HepG2 (cell line): ENCODE measurements around the gene CPT1C. TPM values are rescaled to one million over a fixed set of nuclear protein-coding genes. Genes with fewer than 3 reads are reported as not detected.

ENCODE experiments used
- ATAC-seq: fragments of 200-7000 bp; cut with Tn5 transposase; 3 replicates; pipeline ENCODE4 v1.9.1; 2020; ENCODE audit warnings: mild to moderate bottlenecking, moderate library complexity
- BruUV-seq: library from RNA; stranded (reverse); fragments of 400-500 nt; replicated peaks from 2 replicates; lab custom pipeline; 2021; lab: Mats Ljungman, UMichigan
- CTCF ChIA-PET: fragments of 300-600 bp; formaldehyde crosslinking; extraction: SDS; loops from one replicate; lab custom pipeline; 2021; ENCODE audit warnings: low total read pairs, inconsistent platforms, low intra/inter-chr PET ratio; lab: Yijun Ruan, JAX
- POLR2A ChIA-PET: fragments of 350-600 bp; sonication (Branson Sonifier 250); formaldehyde crosslinking; loops from one replicate; lab custom pipeline; 2020; ENCODE audit warnings: antibody characterized with exemption, inconsistent platforms; lab: Yijun Ruan, JAX
- DNase-seq: peaks from one replicate; pipeline ENCODE4 v3.0.0-alpha.2; 2015; ENCODE audit warnings: low spot score
- FAIRE-seq: peaks from 3 replicates; lab custom pipeline; 2011; peaks lifted over from hg19 to GRCh38; lab: Jason Lieb, UNC
- H2AFZ ChIP-seq: one replicate; pipeline ENCODE4 v1.6.1; 2011; ENCODE audit warnings: low read length, inconsistent platforms
- H3K27ac ChIP-seq: fragments of 300-600 bp; 3 replicates; pipeline ENCODE4 v1.8.0; 2011; ENCODE audit warnings: mixed run types, mild to moderate bottlenecking, mixed read lengths, low read length, inconsistent platforms; ENCODE audit not compliant: insufficient read depth; ENCODE audit errors: extremely low read length
- H3K27me3 ChIP-seq, 2 experiments: fragments of 200-600 bp in 1 of 2; 2 replicates in 1 of 2; 3 replicates in 1 of 2; pipeline versions ENCODE4 v1.6.0 to v1.8.0; 2011; ENCODE audit warnings: low read length in 2 of 2, mild to moderate bottlenecking in 2 of 2, moderate library complexity in 2 of 2, inconsistent platforms in 1 of 2; ENCODE audit not compliant: insufficient read depth in 2 of 2, control insufficient read depth in 1 of 2
- H3K36me3 ChIP-seq, 2 experiments: fragments of 200-600 bp in 1 of 2; replicated peaks in 1 of 2; 2 replicates in 1 of 2; 3 replicates in 1 of 2; pipeline versions ENCODE4 v1.5.1 to v1.8.0; 2011; ENCODE audit warnings: low read length in 2 of 2, inconsistent platforms in 1 of 2; ENCODE audit not compliant: insufficient read depth in 2 of 2, control insufficient read depth in 1 of 2
- H3K4me1 ChIP-seq: 2 replicates; pipeline ENCODE4 v1.5.1; 2012; ENCODE audit warnings: low read length, inconsistent platforms; ENCODE audit not compliant: insufficient read depth
- H3K4me2 ChIP-seq: 2 replicates; pipeline ENCODE4 v1.6.0; 2011; ENCODE audit warnings: low read depth, low read length, inconsistent platforms
- H3K4me3 ChIP-seq, 3 experiments: fragments of 200-600 bp in 1 of 3; sonication (generic), shearing (Covaris generic) in 1 of 3; replicated peaks in 1 of 3; 2 replicates each; pipeline ENCODE4 v1.5.1; 2011 to 2016; ENCODE audit warnings: low read length in 3 of 3, inconsistent platforms in 2 of 3, low read depth in 2 of 3, mild to moderate bottlenecking in 2 of 3, control low read depth in 1 of 3, mixed read lengths in 1 of 3; ENCODE audit not compliant: insufficient read depth in 1 of 3
- H3K79me2 ChIP-seq: one replicate; pipeline ENCODE4 v1.6.1; 2011; ENCODE audit warnings: low read length, inconsistent platforms; ENCODE audit not compliant: insufficient read depth
- H3K9ac ChIP-seq: 2 replicates; pipeline ENCODE4 v1.6.0; 2011; ENCODE audit warnings: mild to moderate bottlenecking, low read depth, low read length, inconsistent platforms; ENCODE audit not compliant: insufficient read depth
- H3K9me3 ChIP-seq: 2 replicates; pipeline ENCODE4 v1.5.1; 2012; ENCODE audit warnings: mild to moderate bottlenecking, low read length
- H4K20me1 ChIP-seq: 2 replicates; pipeline ENCODE4 v1.6.0; 2011; ENCODE audit warnings: inconsistent platforms, mild to moderate bottlenecking, low read length, moderate library complexity; ENCODE audit not compliant: insufficient read depth
- ATM ChIP-seq: fragments of 450-650 bp; IDR thresholded peaks from 2 replicates; pipeline ENCODE4 v1.7.1; 2017; ENCODE audit warnings: mild to moderate bottlenecking, borderline replicate concordance
- BCL6 ChIP-seq: IDR thresholded peaks from 2 replicates; pipeline ENCODE4 v1.6.1; 2016; ENCODE audit warnings: missing genetic modification reagents, missing compliant biosample characterization
- FOXP1 ChIP-seq, 2 experiments: fragments of 450-650 bp in 1 of 2; IDR thresholded peaks; 2 replicates each; pipeline ENCODE4 v1.6.1; 2017 to 2018; ENCODE audit warnings: antibody characterized with exemption in 1 of 2
- HOXA9 ChIP-seq: sonication (generic); formaldehyde crosslinking; IDR thresholded peaks from 2 replicates; pipeline ENCODE4 v1.8.1; 2022; ENCODE audit warnings: missing genetic modification reagents, mild to moderate bottlenecking, moderate library complexity, borderline replicate concordance
- JDP2 ChIP-seq: sonication (generic); formaldehyde crosslinking; IDR thresholded peaks from 2 replicates; pipeline ENCODE4 v1.8.1; 2022; ENCODE audit warnings: missing genetic modification reagents, borderline replicate concordance
- LRRFIP1 ChIP-seq: sonication (generic); formaldehyde crosslinking; conservative IDR thresholded peaks from 2 replicates; pipeline ENCODE4 v1.4.0; 2020; ENCODE audit warnings: missing genetic modification reagents
- MXD4 ChIP-seq: IDR thresholded peaks from 2 replicates; pipeline ENCODE4 v1.6.1; 2016; ENCODE audit warnings: mild to moderate bottlenecking, missing biosample characterization, missing genetic modification reagents
- RORA ChIP-seq: sonication (generic); formaldehyde crosslinking; IDR thresholded peaks from 2 replicates; pipeline ENCODE4 v1.5.0; 2020; ENCODE audit warnings: mild to moderate bottlenecking, missing genetic modification reagents, moderate library complexity
- SIN3A ChIP-seq: IDR thresholded peaks from 2 replicates; pipeline ENCODE4 v1.6.1; 2011; ENCODE audit warnings: low read depth, mild to moderate bottlenecking, control low read depth, low read length, borderline replicate concordance
- SMC3 ChIP-seq: IDR thresholded peaks from 2 replicates; pipeline ENCODE4 v1.6.1; 2011; ENCODE audit warnings: low read length, improper control_type of control experiment
- SUZ12 ChIP-seq: fragments of 150-350 bp; IDR thresholded peaks from 2 replicates; pipeline ENCODE4 v1.6.1; 2014; ENCODE audit warnings: low read depth, low read length
- TOPORS ChIP-seq: sonication (generic); formaldehyde crosslinking; IDR thresholded peaks from 2 replicates; pipeline ENCODE4 v1.8.0; 2023; ENCODE audit warnings: mild to moderate bottlenecking, missing genetic modification reagents
- ZNF605 ChIP-seq: sonication (generic); formaldehyde crosslinking; IDR thresholded peaks from 2 replicates; pipeline ENCODE4 v1.8.0; 2022; ENCODE audit warnings: mild to moderate bottlenecking, missing genetic modification reagents
- WGBS: methylation state at CpG from one replicate; pipeline ENCODE4 v1.1.6; 2017; ENCODE audit warnings: low lambda C conversion rate; 5-methylcytosine and 5-hydroxymethylcytosine counted together
- in situ Hi-C: cut with HindIII; loops from 2 replicates; pipeline ENCODE4 v1.10.0; 2017; ENCODE audit warnings: low pct_unique_long_range_greater_than_20kb; ENCODE audit not compliant: extremely low pct_ligation_motif_present
- intact Hi-C: fragments of 100-400 bp; cut with micrococcal nuclease; formaldehyde crosslinking; loops from one replicate; pipeline ENCODE4 v1.10.0; 2022; ENCODE audit not compliant: unreplicated experiment
- polyA plus RNA-seq, 8 experiments: library from polyadenylated mRNA; depleted of rRNA in 3 of 8; stranded (reverse) in 7 of 8; unstranded in 1 of 8; fragments of >200 nt; fragmentation: Illumina TruSeq in 4 of 8; extraction: Trizol in 4 of 8; gene quantifications; 2 replicates each; pipeline versions ENCODE4 v1.2.1 to v1.2.3, GENCODE V29; 2011 to 2016; ENCODE audit warnings: low read depth in 4 of 8, missing spikeins in 1 of 8, mixed read lengths in 1 of 8; ENCODE audit not compliant: insufficient read depth in 1 of 8
- total RNA-seq, 5 experiments: library from RNA; depleted of rRNA; stranded (reverse); fragments of >200 nt; fragmentation: Illumina TruSeq; extraction: Trizol; gene quantifications; 2 replicates each; pipeline ENCODE4 v1.2.3, GENCODE V29; 2016; ENCODE audit warnings: low read depth in 1 of 5
- TF ChIP-seq, protein P1 (sequence below): sonication (generic); formaldehyde crosslinking; IDR thresholded peaks from 2 replicates; pipeline ENCODE4 v1.8.0; 2022; ENCODE audit warnings: missing genetic modification reagents, mild to moderate bottlenecking, borderline replicate concordance
- TF ChIP-seq, protein P2 (sequence below): sonication (generic); formaldehyde crosslinking; IDR thresholded peaks from 2 replicates; pipeline ENCODE4 v1.5.0; 2020; ENCODE audit warnings: mild to moderate bottlenecking, missing genetic modification reagents, borderline replicate concordance
- TF ChIP-seq, protein P3 (sequence below): sonication (generic); formaldehyde crosslinking; IDR thresholded peaks from 2 replicates; pipeline ENCODE4 v1.5.0; 2020; ENCODE audit warnings: mild to moderate bottlenecking, missing genetic modification reagents

The CPT1C gene
- total and polyA plus RNA-seq, 2 of the 13 experiments (the other 11 are each of a cell fraction or from before 2014, with no cell fraction given) = 0.18 TPM; not detected in 1

- Histone ChIP-seq H3K79me2 (peaks cover 30% of the 10 kb centered on the region), H2AFZ (no peak within 1 kb of the TSS), H3K9ac (peak within 1 kb of the TSS; percentile 90), H3K27me3 (no peaks in the 10 kb centered on the region; a peak in 1 of 5 replicates), H3K4me2 (peak within 1 kb of the TSS; percentile 98), H3K9me3 (no peaks in the 10 kb centered on the region), H3K36me3 (peaks cover 9 to 27% of the 10 kb centered on the region in 2 experiments), H3K27ac (peak within 1 kb of the TSS; percentile 74), H4K20me1 (peaks cover 5% of the 10 kb centered on the region; the same call in 1 of the 2 replicates), H3K4me3 (peak within 1 kb of the TSS; percentile 63 to 96 (median 93)), H3K4me1 (peaks cover 27% of the 10 kb centered on the region)
- FAIRE-seq (peak; percentile 92), DNase-seq (peak; percentile 92), ATAC-seq (peak; percentile 81)
- ChIA-PET POLR2A (interaction anchor here (1.5 to 5.7 kb wide), 4 partner anchors 11 to 153 kb away, joined by 3 to 92 read pairs (median 30); partner anchors contain the start of genes FCGRT, PRMT1, RRAS and SCAF1), CTCF (no interaction called here)
- in situ Hi-C loops (no loop called here), intact Hi-C loops (loop anchor here (2.0 kb wide), 1 partner anchor 25 kb away; the partner anchor contains the start of gene RRAS)
- under 1% methylated on average over 46 of the region's 50 CpGs for WGBS
- TSS peak; percentile 51 for BruUV-seq
- TF ChIP-seq RORA (CRISPR knock-in tag) = no peak
- TF ChIP-seq ZNF605 (CRISPR knock-in tag) = peak; percentile 77
- no peak for TF ChIP-seq ATM
- TF ChIP-seq, protein P1, sequence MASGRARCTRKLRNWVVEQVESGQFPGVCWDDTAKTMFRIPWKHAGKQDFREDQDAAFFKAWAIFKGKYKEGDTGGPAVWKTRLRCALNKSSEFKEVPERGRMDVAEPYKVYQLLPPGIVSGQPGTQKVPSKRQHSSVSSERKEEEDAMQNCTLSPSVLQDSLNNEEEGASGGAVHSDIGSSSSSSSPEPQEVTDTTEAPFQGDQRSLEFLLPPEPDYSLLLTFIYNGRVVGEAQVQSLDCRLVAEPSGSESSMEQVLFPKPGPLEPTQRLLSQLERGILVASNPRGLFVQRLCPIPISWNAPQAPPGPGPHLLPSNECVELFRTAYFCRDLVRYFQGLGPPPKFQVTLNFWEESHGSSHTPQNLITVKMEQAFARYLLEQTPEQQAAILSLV (CRISPR knock-in tag) = no peak
- TF ChIP-seq FOXP1 (IDR thresholded peaks at IDR 0.05) = no peak
- no peak for TF ChIP-seq FOXP1 (CRISPR knock-in tag; IDR thresholded peaks at IDR 0.05)
- peak; percentile 70 for TF ChIP-seq SIN3A
- no peak for TF ChIP-seq MXD4
- TF ChIP-seq SMC3 = no peak
- TF ChIP-seq SUZ12 = peak; percentile 54
- TF ChIP-seq, protein P2, sequence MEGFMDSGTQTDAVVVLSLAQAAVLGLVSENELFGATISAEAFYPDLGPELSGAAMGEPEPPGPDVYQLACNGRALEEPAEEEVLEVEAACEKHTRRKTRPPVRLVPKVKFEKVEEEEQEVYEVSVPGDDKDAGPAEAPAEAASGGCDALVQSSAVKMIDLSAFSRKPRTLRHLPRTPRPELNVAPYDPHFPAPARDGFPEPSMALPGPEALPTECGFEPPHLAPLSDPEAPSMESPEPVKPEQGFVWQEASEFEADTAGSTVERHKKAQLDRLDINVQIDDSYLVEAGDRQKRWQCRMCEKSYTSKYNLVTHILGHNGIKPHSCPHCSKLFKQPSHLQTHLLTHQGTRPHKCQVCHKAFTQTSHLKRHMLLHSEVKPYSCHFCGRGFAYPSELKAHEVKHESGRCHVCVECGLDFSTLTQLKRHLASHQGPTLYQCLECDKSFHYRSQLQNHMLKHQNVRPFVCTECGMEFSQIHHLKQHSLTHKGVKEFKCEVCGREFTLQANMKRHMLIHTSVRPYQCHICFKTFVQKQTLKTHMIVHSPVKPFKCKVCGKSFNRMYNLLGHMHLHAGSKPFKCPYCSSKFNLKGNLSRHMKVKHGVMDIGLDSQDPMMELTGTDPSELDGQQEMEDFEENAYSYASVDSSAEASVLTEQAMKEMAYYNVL (CRISPR knock-in tag) = no peak
- no peak for TF ChIP-seq JDP2 (CRISPR knock-in tag)
- TF ChIP-seq TOPORS (CRISPR knock-in tag) = no peak
- TF ChIP-seq HOXA9 (CRISPR knock-in tag) = no peak
- TF ChIP-seq, protein P3, sequence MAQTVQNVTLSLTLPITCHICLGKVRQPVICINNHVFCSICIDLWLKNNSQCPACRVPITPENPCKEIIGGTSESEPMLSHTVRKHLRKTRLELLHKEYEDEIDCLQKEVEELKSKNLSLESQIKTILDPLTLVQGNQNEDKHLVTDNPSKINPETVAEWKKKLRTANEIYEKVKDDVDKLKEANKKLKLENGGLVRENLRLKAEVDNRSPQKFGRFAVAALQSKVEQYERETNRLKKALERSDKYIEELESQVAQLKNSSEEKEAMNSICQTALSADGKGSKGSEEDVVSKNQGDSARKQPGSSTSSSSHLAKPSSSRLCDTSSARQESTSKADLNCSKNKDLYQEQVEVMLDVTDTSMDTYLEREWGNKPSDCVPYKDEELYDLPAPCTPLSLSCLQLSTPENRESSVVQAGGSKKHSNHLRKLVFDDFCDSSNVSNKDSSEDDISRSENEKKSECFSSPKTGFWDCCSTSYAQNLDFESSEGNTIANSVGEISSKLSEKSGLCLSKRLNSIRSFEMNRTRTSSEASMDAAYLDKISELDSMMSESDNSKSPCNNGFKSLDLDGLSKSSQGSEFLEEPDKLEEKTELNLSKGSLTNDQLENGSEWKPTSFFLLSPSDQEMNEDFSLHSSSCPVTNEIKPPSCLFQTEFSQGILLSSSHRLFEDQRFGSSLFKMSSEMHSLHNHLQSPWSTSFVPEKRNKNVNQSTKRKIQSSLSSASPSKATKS = no peak
- TF ChIP-seq LRRFIP1 (CRISPR knock-in tag) = no peak
- no peak for TF ChIP-seq BCL6 (CRISPR knock-in tag)
Observed at GRCh38 chr19:49665351-49666119, 25.4 kb upstream of the CPT1C start, which contains the start of the genes BCL2L12 and IRF3. Gene BCL2L12 (plus strand): TSS chr19:49665933. CDS start chr19:49666693, 760 bp downstream. Gene IRF3 (minus strand): TSS chr19:49665857. CDS start chr19:49664838, 1,019 bp downstream.
